GM12801 (cell line): ENCODE measurements around the gene TTC19.

Experiments used
- TF ChIP-seq, protein P1 (sequence below): IDR thresholded peaks from one replicate; pipeline ENCODE4 v1.5.1; 2011; ENCODE audit warnings: control low read depth; ENCODE audit not compliant: insufficient read length; ENCODE audit errors: extremely low read depth

The TTC19 gene

GRCh38 chr17:15967706-15968399 lies 31.8 kb upstream of the TTC19 start:
- TF ChIP-seq, protein P1, sequence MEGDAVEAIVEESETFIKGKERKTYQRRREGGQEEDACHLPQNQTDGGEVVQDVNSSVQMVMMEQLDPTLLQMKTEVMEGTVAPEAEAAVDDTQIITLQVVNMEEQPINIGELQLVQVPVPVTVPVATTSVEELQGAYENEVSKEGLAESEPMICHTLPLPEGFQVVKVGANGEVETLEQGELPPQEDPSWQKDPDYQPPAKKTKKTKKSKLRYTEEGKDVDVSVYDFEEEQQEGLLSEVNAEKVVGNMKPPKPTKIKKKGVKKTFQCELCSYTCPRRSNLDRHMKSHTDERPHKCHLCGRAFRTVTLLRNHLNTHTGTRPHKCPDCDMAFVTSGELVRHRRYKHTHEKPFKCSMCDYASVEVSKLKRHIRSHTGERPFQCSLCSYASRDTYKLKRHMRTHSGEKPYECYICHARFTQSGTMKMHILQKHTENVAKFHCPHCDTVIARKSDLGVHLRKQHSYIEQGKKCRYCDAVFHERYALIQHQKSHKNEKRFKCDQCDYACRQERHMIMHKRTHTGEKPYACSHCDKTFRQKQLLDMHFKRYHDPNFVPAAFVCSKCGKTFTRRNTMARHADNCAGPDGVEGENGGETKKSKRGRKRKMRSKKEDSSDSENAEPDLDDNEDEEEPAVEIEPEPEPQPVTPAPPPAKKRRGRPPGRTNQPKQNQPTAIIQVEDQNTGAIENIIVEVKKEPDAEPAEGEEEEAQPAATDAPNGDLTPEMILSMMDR: no peak

DNA sequence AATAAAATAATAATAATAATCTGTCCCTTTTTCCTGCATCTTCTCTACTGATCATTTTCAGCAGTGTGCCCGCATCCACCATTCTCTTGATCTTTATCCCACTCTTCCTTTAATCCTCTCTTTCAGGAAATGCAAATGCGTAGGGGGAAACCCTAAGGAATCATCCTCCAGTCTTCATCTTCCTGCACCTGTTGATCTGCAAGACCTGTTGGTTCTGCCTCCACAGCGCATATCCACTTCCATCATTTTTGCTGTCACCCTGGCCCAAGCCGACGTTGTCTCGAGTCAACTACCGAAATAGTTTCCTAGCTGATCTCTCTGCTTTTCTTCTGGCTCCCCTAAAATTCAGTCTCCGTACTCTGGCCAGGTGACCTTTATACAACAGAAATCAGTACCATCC lies 30.2 kb upstream of the TTC19 start:
- TF ChIP-seq, protein P1: no peak

GRCh38 chr17:15970500-15970899 lies 29.1 kb upstream of the TTC19 start:
- TF ChIP-seq, protein P1: no peak

DNA sequence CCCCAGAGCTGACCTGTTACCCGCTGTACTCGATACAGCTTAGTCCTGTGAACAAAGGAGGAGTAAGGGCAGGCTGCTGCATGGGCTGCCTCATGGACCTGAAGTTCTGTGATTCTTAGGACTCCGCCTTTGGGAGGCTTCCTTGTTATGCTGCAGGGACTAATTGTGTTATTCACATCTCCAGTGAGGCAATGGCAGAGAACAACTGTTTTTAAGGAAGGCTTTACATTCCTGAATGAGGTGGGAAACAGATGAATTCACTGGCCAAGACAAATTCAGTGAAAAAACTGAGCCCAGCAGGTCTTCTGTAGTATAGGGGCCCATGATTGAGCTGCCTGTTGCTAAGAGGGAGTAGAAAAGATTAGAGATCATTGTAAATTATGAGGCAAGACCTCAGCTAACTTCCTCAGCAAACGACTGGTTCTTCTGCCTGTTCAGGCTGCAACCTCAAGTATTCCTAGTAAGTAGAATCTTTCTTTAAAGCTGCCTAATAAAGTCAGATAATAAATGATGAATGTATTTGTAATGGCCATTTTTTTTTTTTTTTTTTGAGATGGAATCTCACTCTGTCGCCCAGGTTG lies 28.4 kb upstream of the TTC19 start:
- TF ChIP-seq, protein P1: no peak

DNA sequence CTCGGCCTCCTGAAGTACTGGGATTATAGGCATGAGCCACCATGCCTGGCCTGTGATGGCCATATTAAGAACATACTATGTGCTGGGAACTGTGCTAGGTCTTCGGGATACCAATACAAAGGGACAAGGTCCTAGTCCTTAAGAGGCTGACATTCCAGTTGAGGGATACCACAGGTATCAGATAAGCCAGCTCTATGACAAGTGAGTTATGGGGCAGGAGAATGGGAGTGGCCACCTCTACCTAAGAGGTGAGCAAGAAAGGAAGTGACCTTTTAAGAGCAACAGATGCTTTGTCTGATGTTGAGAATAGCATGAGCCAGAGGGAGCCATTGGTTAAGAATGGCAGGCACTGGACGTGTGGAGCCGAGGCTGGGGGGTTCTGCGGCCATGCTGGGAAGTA lies 27.7 kb upstream of the TTC19 start:
- TF ChIP-seq, protein P1: no peak

- TF ChIP-seq, protein P1: no peak
Observed at GRCh38 chr17:15972497-15972951, 27.1 kb upstream of the TTC19 start.

DNA sequence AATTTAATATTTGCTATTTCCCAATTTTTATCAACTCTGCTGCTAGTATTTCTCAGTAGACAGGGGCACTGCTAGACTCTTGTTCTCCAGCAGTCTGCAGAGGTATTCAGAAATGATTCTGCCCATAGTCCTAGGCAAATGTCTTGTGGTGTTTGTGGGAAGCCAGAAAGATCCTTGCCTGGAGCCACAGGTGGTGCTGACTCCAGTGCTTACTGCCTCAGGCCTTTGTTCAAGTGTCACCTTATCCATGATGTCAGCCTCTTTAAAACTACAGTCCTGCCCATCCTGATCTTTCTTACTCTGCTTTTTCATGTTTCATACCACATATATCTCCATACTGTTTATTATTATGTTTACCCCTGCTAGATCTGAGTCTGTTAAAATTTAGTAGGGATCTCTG lies 26.6 kb upstream of the TTC19 start:
- TF ChIP-seq, protein P1: no peak
